HepG2 (cell line): ENCODE results near the gene EPB41L2. TPM values are rescaled to one million over a fixed set of nuclear protein-coding genes. Genes with fewer than 3 reads are reported as not detected.
A peak's percentile ranks its signal among the peaks of the same experiment; 100 is the strongest.

Source experiments
- DR1 ChIP-seq: sonication (generic); formaldehyde crosslinking; IDR thresholded peaks from 2 replicates; pipeline ENCODE4 v1.8.0; 2021; ENCODE audit warnings: mild to moderate bottlenecking, missing genetic modification reagents, inconsistent platforms
- NONO ChIP-seq, 2 experiments: fragments of 450-650 bp in 1 of 2; sonication (generic) in 1 of 2; formaldehyde crosslinking in 1 of 2; IDR thresholded peaks in 1 of 2; conservative IDR thresholded peaks in 1 of 2; 2 replicates each; pipeline versions ENCODE4 v1.6.1 to v1.8.0; 2017 to 2022; ENCODE audit warnings: mild to moderate bottlenecking in 1 of 2, missing genetic modification reagents in 1 of 2, moderate library complexity in 1 of 2
- TBX3 ChIP-seq: fragments of 450-650 bp; IDR thresholded peaks from 2 replicates; pipeline ENCODE4 v1.6.1; 2017; ENCODE audit warnings: antibody characterized with exemption, mild to moderate bottlenecking, inconsistent platforms, borderline replicate concordance
- TSC22D2 ChIP-seq: sonication (generic); formaldehyde crosslinking; IDR thresholded peaks from 2 replicates; pipeline ENCODE4 v1.5.1; 2020; ENCODE audit warnings: missing genetic modification reagents, mild to moderate bottlenecking, borderline replicate concordance
- ZC3H13 ChIP-seq: sonication (generic); formaldehyde crosslinking; IDR thresholded peaks from 2 replicates; pipeline ENCODE4 v1.8.1; 2023; ENCODE audit warnings: mild to moderate bottlenecking, missing genetic modification reagents, moderate library complexity
- ZMAT3 ChIP-seq: sonication (generic); formaldehyde crosslinking; conservative IDR thresholded peaks from 2 replicates; pipeline ENCODE4 v1.7.0; 2021; ENCODE audit warnings: missing genetic modification reagents
- ZNF335 ChIP-seq: sonication (generic); formaldehyde crosslinking; IDR thresholded peaks from 2 replicates; pipeline ENCODE4 v1.4.0; 2020; ENCODE audit warnings: missing genetic modification reagents
- ZNF614 ChIP-seq: IDR thresholded peaks from 2 replicates; pipeline ENCODE4 v1.6.1; 2018; ENCODE audit warnings: missing biosample characterization, missing genetic modification reagents, inconsistent platforms, borderline replicate concordance
- ZNF781 ChIP-seq: sonication (generic); formaldehyde crosslinking; IDR thresholded peaks from 2 replicates; pipeline ENCODE4 v1.5.1; 2020; ENCODE audit warnings: borderline replicate concordance, mild to moderate bottlenecking, missing genetic modification reagents; ENCODE audit errors: not compliant biosample characterization
- ZNF788 ChIP-seq: sonication (generic); formaldehyde crosslinking; IDR thresholded peaks from 2 replicates; pipeline ENCODE4 v1.5.0; 2020; ENCODE audit warnings: mild to moderate bottlenecking, missing genetic modification reagents, borderline replicate concordance
- ZSCAN21 ChIP-seq: sonication (generic); formaldehyde crosslinking; IDR thresholded peaks from 2 replicates; pipeline ENCODE4 v1.8.0; 2022; ENCODE audit warnings: mild to moderate bottlenecking, missing genetic modification reagents, moderate library complexity, borderline replicate concordance
- polyA plus RNA-seq, 8 experiments: library from polyadenylated mRNA; depleted of rRNA in 3 of 8; stranded (reverse) in 7 of 8; unstranded in 1 of 8; fragments of >200 nt; fragmentation: Illumina TruSeq in 4 of 8; extraction: Trizol in 4 of 8; gene quantifications; 2 replicates each; pipeline versions ENCODE4 v1.2.1 to v1.2.3, GENCODE V29; 2011 to 2016; ENCODE audit warnings: low read depth in 4 of 8, missing spikeins in 1 of 8, mixed read lengths in 1 of 8; ENCODE audit not compliant: insufficient read depth in 1 of 8
- total RNA-seq, 5 experiments: library from RNA; depleted of rRNA; stranded (reverse); fragments of >200 nt; fragmentation: Illumina TruSeq; extraction: Trizol; gene quantifications; 2 replicates each; pipeline ENCODE4 v1.2.3, GENCODE V29; 2016; ENCODE audit warnings: low read depth in 1 of 5
- TF ChIP-seq, protein P1 (sequence below): sonication (generic); formaldehyde crosslinking; IDR thresholded peaks from 2 replicates; pipeline ENCODE4 v1.4.0; 2020; ENCODE audit warnings: missing genetic modification reagents, mild to moderate bottlenecking, borderline replicate concordance
- TF ChIP-seq, protein P2 (sequence below): sonication (generic); formaldehyde crosslinking; IDR thresholded peaks from 2 replicates; pipeline ENCODE4 v1.4.0; 2020; ENCODE audit warnings: missing genetic modification reagents
- TF ChIP-seq, protein P3 (sequence below): sonication (generic); formaldehyde crosslinking; IDR thresholded peaks from 2 replicates; pipeline ENCODE4 v1.5.0; 2020; ENCODE audit warnings: mild to moderate bottlenecking, missing genetic modification reagents
- TF ChIP-seq, protein P4 (sequence below): sonication (generic); formaldehyde crosslinking; IDR thresholded peaks from 2 replicates; pipeline ENCODE4 v1.8.1; 2023; ENCODE audit warnings: mild to moderate bottlenecking, moderate library complexity, missing genetic modification reagents
- TF ChIP-seq, protein P5 (sequence below): sonication (generic); formaldehyde crosslinking; IDR thresholded peaks from 2 replicates; pipeline ENCODE4 v1.8.0; 2022; ENCODE audit warnings: missing genetic modification reagents, mild to moderate bottlenecking, moderate library complexity, borderline replicate concordance
- TF ChIP-seq, protein P6 (sequence below): sonication (generic); formaldehyde crosslinking; IDR thresholded peaks from 2 replicates; pipeline ENCODE4 v1.8.1; 2022; ENCODE audit warnings: mild to moderate bottlenecking, missing genetic modification reagents

Gene EPB41L2
- total and polyA plus RNA-seq, 2 of the 13 experiments (the other 11 are each of a cell fraction or from before 2014, with no cell fraction given): 41.7 to 56.4 TPM

DNA sequence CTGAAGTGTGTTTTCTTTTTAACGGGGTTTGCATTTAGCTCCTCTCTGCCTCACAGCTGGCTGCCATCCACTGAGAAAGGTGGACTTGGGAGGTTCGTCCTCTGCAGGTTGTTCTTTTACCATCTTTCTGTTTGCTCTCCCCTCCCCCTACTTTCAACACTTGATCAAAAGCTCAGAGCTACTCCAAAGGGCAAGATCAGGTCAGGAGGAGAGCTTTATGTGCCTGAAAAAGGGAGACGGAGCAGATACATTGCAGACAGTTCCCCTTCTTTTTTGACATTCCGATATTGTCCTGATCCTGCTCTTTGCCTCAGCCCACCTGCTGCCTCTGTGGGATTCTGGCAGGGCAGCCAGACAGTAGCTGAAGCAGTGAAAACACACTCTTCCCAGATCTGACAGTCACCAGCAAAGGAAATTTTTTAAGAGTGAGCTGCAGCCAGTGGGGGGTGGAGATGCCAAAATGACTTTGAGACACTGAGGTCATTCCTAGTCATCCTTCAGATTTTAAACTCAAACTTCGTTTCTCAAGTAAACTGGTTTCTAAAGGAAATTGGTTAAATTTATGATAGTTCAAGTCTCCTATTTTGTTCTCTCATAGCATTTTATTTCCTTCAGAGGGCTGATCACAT lies 209.4 kb downstream of the EPB41L2 start (continued):
- TF ChIP-seq, protein P1, sequence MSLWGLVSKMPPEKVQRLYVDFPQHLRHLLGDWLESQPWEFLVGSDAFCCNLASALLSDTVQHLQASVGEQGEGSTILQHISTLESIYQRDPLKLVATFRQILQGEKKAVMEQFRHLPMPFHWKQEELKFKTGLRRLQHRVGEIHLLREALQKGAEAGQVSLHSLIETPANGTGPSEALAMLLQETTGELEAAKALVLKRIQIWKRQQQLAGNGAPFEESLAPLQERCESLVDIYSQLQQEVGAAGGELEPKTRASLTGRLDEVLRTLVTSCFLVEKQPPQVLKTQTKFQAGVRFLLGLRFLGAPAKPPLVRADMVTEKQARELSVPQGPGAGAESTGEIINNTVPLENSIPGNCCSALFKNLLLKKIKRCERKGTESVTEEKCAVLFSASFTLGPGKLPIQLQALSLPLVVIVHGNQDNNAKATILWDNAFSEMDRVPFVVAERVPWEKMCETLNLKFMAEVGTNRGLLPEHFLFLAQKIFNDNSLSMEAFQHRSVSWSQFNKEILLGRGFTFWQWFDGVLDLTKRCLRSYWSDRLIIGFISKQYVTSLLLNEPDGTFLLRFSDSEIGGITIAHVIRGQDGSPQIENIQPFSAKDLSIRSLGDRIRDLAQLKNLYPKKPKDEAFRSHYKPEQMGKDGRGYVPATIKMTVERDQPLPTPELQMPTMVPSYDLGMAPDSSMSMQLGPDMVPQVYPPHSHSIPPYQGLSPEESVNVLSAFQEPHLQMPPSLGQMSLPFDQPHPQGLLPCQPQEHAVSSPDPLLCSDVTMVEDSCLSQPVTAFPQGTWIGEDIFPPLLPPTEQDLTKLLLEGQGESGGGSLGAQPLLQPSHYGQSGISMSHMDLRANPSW (CRISPR knock-in tag): peak; percentile 36; the same call in 1 of the 2 replicates
- TF ChIP-seq ZMAT3 (CRISPR knock-in tag): no peak
- TF ChIP-seq ZNF781: peak; percentile 53
- TF ChIP-seq ZNF614 (CRISPR knock-in tag): peak; percentile 97
- no peak for TF ChIP-seq DR1 (CRISPR knock-in tag)
- TF ChIP-seq, protein P2, sequence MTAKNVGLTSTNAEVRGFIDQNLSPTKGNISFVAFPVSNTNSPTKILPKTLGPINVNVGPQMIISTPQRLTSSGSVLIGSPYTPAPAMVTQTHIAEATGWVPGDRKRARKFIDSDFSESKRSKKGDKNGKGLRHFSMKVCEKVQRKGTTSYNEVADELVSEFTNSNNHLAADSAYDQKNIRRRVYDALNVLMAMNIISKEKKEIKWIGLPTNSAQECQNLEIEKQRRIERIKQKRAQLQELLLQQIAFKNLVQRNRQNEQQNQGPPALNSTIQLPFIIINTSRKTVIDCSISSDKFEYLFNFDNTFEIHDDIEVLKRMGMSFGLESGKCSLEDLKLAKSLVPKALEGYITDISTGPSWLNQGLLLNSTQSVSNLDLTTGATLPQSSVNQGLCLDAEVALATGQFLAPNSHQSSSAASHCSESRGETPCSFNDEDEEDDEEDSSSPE (CRISPR knock-in tag): no peak
- TF ChIP-seq, protein P3, sequence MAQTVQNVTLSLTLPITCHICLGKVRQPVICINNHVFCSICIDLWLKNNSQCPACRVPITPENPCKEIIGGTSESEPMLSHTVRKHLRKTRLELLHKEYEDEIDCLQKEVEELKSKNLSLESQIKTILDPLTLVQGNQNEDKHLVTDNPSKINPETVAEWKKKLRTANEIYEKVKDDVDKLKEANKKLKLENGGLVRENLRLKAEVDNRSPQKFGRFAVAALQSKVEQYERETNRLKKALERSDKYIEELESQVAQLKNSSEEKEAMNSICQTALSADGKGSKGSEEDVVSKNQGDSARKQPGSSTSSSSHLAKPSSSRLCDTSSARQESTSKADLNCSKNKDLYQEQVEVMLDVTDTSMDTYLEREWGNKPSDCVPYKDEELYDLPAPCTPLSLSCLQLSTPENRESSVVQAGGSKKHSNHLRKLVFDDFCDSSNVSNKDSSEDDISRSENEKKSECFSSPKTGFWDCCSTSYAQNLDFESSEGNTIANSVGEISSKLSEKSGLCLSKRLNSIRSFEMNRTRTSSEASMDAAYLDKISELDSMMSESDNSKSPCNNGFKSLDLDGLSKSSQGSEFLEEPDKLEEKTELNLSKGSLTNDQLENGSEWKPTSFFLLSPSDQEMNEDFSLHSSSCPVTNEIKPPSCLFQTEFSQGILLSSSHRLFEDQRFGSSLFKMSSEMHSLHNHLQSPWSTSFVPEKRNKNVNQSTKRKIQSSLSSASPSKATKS (CRISPR knock-in tag): no peak
- TF ChIP-seq ZNF335 (CRISPR knock-in tag): 0 out of 2 replicates have a peak, but pooled peaks have one; percentile 46
- TF ChIP-seq, protein P4, sequence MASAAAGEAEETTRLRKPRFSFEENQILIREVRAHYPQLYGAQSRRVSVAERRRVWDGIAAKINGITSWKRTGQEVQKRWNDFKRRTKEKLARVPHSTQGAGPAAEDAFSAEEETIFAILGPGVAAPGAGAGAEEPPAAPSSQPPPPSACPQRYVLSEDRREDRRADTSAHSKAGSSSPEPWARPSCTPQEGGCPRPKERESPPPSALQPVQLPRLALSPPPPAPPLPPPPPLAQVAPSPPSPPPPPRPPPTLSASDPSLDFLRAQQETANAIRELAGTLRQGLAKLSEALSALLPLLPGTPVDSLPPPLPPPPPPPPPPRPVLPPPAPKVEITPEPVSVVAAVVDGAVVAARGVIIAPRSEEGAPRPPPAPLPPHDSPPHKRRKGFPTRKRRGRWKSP (CRISPR knock-in tag): no peak
- no peak; the same call in 1 of the 2 replicates for TF ChIP-seq ZNF788 (CRISPR knock-in tag)
- TF ChIP-seq, protein P5, sequence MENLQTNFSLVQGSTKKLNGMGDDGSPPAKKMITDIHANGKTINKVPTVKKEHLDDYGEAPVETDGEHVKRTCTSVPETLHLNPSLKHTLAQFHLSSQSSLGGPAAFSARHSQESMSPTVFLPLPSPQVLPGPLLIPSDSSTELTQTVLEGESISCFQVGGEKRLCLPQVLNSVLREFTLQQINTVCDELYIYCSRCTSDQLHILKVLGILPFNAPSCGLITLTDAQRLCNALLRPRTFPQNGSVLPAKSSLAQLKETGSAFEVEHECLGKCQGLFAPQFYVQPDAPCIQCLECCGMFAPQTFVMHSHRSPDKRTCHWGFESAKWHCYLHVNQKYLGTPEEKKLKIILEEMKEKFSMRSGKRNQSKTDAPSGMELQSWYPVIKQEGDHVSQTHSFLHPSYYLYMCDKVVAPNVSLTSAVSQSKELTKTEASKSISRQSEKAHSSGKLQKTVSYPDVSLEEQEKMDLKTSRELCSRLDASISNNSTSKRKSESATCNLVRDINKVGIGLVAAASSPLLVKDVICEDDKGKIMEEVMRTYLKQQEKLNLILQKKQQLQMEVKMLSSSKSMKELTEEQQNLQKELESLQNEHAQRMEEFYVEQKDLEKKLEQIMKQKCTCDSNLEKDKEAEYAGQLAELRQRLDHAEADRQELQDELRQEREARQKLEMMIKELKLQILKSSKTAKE (CRISPR knock-in tag): no peak
- TF ChIP-seq, protein P6, sequence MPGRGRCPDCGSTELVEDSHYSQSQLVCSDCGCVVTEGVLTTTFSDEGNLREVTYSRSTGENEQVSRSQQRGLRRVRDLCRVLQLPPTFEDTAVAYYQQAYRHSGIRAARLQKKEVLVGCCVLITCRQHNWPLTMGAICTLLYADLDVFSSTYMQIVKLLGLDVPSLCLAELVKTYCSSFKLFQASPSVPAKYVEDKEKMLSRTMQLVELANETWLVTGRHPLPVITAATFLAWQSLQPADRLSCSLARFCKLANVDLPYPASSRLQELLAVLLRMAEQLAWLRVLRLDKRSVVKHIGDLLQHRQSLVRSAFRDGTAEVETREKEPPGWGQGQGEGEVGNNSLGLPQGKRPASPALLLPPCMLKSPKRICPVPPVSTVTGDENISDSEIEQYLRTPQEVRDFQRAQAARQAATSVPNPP: no peak
- TF ChIP-seq NONO (IDR thresholded peaks at IDR 0.05): no peak
- TF ChIP-seq NONO (CRISPR knock-in tag; conservative IDR thresholded peaks at IDR 0.05): peak; percentile 63; the same call in 1 of the 2 replicates
- no peak for TF ChIP-seq ZC3H13
- TF ChIP-seq TBX3: no peak
- TF ChIP-seq TSC22D2 (CRISPR knock-in tag): no peak
- no peak for TF ChIP-seq ZSCAN21
